Muscle of leg (tissue), 16 donors: Measurements from ENCODE around the gene RAB6A. TPM values are rescaled to one million over a fixed set of nuclear protein-coding genes. Genes with fewer than 3 reads are reported as not detected.

ENCODE experiments used
- DNase-seq: peaks from one replicate; pipeline ENCODE4 v3.0.0; 2013
- H3K27ac ChIP-seq: one replicate; pipeline ENCODE4 v1.5.1; 2013; ENCODE audit warnings: mild to moderate bottlenecking, low read length, control low read depth
- H3K27me3 ChIP-seq: one replicate; pipeline ENCODE4 v1.6.1; 2013; ENCODE audit warnings: low read length; ENCODE audit not compliant: control insufficient read depth, insufficient read depth
- H3K36me3 ChIP-seq: one replicate; pipeline ENCODE4 v1.6.1; 2013; ENCODE audit warnings: low read length; ENCODE audit not compliant: control insufficient read depth, insufficient read depth
- H3K4me1 ChIP-seq: one replicate; pipeline ENCODE4 v1.6.1; 2013; ENCODE audit warnings: low read length; ENCODE audit not compliant: control insufficient read depth, insufficient read depth
- H3K4me3 ChIP-seq: one replicate; pipeline ENCODE4 v1.5.1; 2013; ENCODE audit warnings: low read length, control low read depth
- H3K9me3 ChIP-seq: replicated peaks from 2 replicates; pipeline ENCODE4 v1.6.1; 2013; ENCODE audit warnings: low read depth, low read length; ENCODE audit not compliant: control insufficient read depth
- WGBS: methylation state at CpG from one replicate; pipeline ENCODE4 v1.1.5; 2013; ENCODE audit warnings: missing lambda C conversion rate; ENCODE audit not compliant: insufficient coverage; 5-methylcytosine and 5-hydroxymethylcytosine counted together
- long read RNA-seq, 11 donors: transcript quantifications; one replicate each; lab custom pipeline, GENCODE V29; 2026
- polyA plus RNA-seq, 8 donors: library from polyadenylated mRNA; unstranded; fragments of 120-200 nt; gene quantifications; one replicate each; pipeline versions ENCODE4 v1.2.1 to v1.2.3, GENCODE V29; 2013; ENCODE audit warnings: inconsistent platforms in 1 of 8, low replicate concordance in 1 of 8; ENCODE audit not compliant: insufficient read length in 8 of 8, insufficient read depth in 1 of 8
- total RNA-seq: library from RNA; stranded (reverse); fragments of 120-200 nt; gene quantifications from one replicate; pipeline ENCODE4 v1.2.4, GENCODE V29; 2013

Gene RAB6A
- total RNA-seq (75.3 TPM), polyA plus RNA-seq (100 to 1,000 TPM in 3 of 8 donors, 10 to 100 TPM in 5; 69.3 to 112 (median 95.0) TPM)
- long read RNA-seq, donor 1, transcript RAB6A-201 (8 exons, 3,389 nt), result major isoform, 6 of 16 reads
- long read RNA-seq, donor 1, transcript RAB6A-202 (8 exons, 3,085 nt), result minor isoform, 5 of 16 reads
- long read RNA-seq, donor 1, partial matches to known transcripts, result 5 of 16 reads
- long read RNA-seq, donor 1, other reads (novel, unspliced or antisense), result 0 of 16 reads
- long read RNA-seq, donor 2, partial matches to known transcripts, result 0 of 2 reads
- long read RNA-seq, donor 2, other reads (novel, unspliced or antisense), result 0 of 2 reads
- long read RNA-seq, donor 3, transcript RAB6A-201 (8 exons, 3,389 nt), result major isoform, 15 of 30 reads
- long read RNA-seq, donor 3, transcript RAB6A-202 (8 exons, 3,085 nt), result minor isoform, 8 of 30 reads
- long read RNA-seq, donor 3, partial matches to known transcripts, result 7 of 30 reads
- long read RNA-seq, donor 3, other reads (novel, unspliced or antisense), result 0 of 30 reads
- long read RNA-seq, donor 4, transcript RAB6A-202 (8 exons, 3,085 nt), result minor isoform, 11 of 25 reads
- long read RNA-seq, donor 4, transcript RAB6A-201 (8 exons, 3,389 nt), result major isoform, 14 of 25 reads
- long read RNA-seq, donor 4, partial matches to known transcripts, result 0 of 25 reads
- long read RNA-seq, donor 4, other reads (novel, unspliced or antisense), result 0 of 25 reads
- long read RNA-seq, donor 5, transcript RAB6A-201 (8 exons, 3,389 nt), result major isoform, 20 of 85 reads
- long read RNA-seq, donor 5, transcript RAB6A-202 (8 exons, 3,085 nt), result major isoform, 20 of 85 reads
- long read RNA-seq, donor 5, partial matches to known transcripts, result 44 of 85 reads
- long read RNA-seq, donor 5, other reads (novel, unspliced or antisense), result 0 of 85 reads
- long read RNA-seq, donor 6, transcript RAB6A-201 (8 exons, 3,389 nt), result minor isoform, 14 of 43 reads
- long read RNA-seq, donor 6, transcript RAB6A-202 (8 exons, 3,085 nt), result major isoform, 15 of 43 reads
- long read RNA-seq, donor 6, partial matches to known transcripts, result 12 of 43 reads
- long read RNA-seq, donor 6, other reads (novel, unspliced or antisense), result 0 of 43 reads
- long read RNA-seq, donor 7, transcript RAB6A-202 (8 exons, 3,085 nt), result major isoform, 12 of 42 reads
- long read RNA-seq, donor 7, transcript RAB6A-201 (8 exons, 3,389 nt), result major isoform, 12 of 42 reads
- long read RNA-seq, donor 7, partial matches to known transcripts, result 17 of 42 reads
- long read RNA-seq, donor 7, other reads (novel, unspliced or antisense), result 0 of 42 reads
- long read RNA-seq, donor 8, transcript RAB6A-202 (8 exons, 3,085 nt), result minor isoform, 13 of 30 reads
- long read RNA-seq, donor 8, transcript RAB6A-201 (8 exons, 3,389 nt), result major isoform, 16 of 30 reads
- long read RNA-seq, donor 8, partial matches to known transcripts, result 0 of 30 reads
- long read RNA-seq, donor 8, other reads (novel, unspliced or antisense), result 0 of 30 reads
- long read RNA-seq, donor 9, transcript RAB6A-201 (8 exons, 3,389 nt), result major isoform, 11 of 18 reads
- long read RNA-seq, donor 9, transcript RAB6A-202 (8 exons, 3,085 nt), result minor isoform, 6 of 18 reads
- long read RNA-seq, donor 9, partial matches to known transcripts, result 0 of 18 reads
- long read RNA-seq, donor 9, other reads (novel, unspliced or antisense), result 0 of 18 reads
- long read RNA-seq, donor 10, transcript RAB6A-201 (8 exons, 3,389 nt), result major isoform, 19 of 40 reads
- long read RNA-seq, donor 10, transcript RAB6A-202 (8 exons, 3,085 nt), result minor isoform, 16 of 40 reads
- long read RNA-seq, donor 10, partial matches to known transcripts, result 5 of 40 reads
- long read RNA-seq, donor 10, other reads (novel, unspliced or antisense), result 0 of 40 reads
- long read RNA-seq, donor 11, transcript RAB6A-202 (8 exons, 3,085 nt), result major isoform, 12 of 21 reads
- long read RNA-seq, donor 11, transcript RAB6A-201 (8 exons, 3,389 nt), result minor isoform, 8 of 21 reads
- long read RNA-seq, donor 11, partial matches to known transcripts, result 0 of 21 reads
- long read RNA-seq, donor 11, other reads (novel, unspliced or antisense), result 0 of 21 reads

DNA sequence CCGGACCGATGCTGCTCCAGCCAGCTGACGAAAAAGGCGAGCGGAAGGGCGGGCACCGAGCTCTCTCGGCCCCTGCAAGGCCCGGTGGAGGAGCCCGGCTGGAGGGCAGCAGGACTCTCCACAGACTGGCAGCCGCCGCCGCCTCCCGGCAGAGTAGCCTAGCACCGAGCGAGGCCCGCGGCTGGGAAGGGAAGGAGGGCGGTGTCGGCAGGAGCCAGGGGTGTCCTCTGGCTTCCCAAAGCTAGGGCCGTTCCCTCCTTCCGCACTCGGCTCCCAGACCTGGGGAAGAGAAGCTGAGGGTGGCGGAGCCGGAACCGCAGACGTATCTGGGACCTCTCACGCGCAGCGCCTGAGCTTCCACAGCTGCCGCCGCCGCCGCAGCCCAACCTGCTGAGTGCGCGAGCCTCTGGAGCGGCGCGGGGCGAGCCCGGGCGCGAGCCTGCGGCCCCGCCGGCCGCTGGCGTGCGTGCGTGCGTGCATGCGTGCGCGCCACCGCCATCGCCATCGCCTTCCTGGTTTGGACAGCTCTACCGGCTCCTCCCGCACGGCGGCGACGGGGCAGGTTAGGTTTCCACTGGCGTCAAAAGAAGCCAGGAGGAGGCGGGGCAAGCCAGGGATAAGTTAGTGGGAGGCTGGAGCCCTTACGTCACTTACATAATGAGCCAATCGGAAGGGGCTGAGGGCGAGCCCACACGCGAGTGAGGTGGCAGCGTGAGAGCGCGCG lies at the start of gene RAB6A:
RAB6A (minus strand) TSS at position 396 of the 724 bp plus-strand sequence. CDS start 439 bp downstream, outside the sequence.
- peak within 1 kb of the TSS; percentile 98 for H3K27ac ChIP-seq
- peak; percentile 100 for DNase-seq
- peak within 1 kb of the TSS; percentile 91 for H3K4me3 ChIP-seq
- H3K9me3 ChIP-seq, result no peaks in the 10 kb centered on the region
- H3K36me3 ChIP-seq, result no peaks in the 10 kb centered on the region
- WGBS, result under 1% methylated on average over 72 of the region's 74 CpGs
- peaks cover 2% of the 10 kb centered on the region for H3K27me3 ChIP-seq
- H3K4me1 ChIP-seq, result peaks cover 3% of the 10 kb centered on the region

DNA sequence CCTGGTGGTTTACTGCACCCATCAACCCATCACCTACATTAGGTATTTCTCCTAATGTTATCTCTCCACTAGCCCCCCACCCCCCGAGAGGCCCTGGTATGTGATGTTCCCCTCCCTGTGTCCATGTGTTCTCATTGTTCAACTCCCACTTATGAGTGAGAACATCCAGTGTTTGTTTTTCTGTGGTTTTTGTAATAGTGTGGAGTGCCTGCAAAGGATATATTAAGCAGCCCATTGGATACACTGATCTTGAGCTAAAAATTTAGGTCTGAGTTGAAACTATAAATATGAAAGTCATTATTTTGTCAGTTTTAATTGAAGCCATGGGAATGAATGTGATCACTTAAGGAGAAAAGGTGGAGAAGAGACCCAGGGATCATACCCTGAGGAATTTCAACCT lies 49.8 kb upstream of the RAB6A start:
- DNase-seq, result no peak
- no CpG with 5 or more reads among the region's 1 CpG for whole genome bisulfite sequencing
- no peak overlapping the region for H3K4me3 ChIP-seq
- no peak overlapping the region for H3K27ac ChIP-seq
- no peaks in the 10 kb centered on the region for H3K4me1 ChIP-seq
- H3K36me3 ChIP-seq, result peaks cover 5% of the 10 kb centered on the region
- H3K27me3 ChIP-seq, result no peaks in the 10 kb centered on the region
- no peaks in the 10 kb centered on the region for H3K9me3 ChIP-seq

GRCh38 chr11:73808052-73808451 lies 47.2 kb upstream of the RAB6A start:
- DNase-seq, result no peak

GRCh38 chr11:73804712-73805111 lies 43.8 kb upstream of the RAB6A start:
- no peak overlapping the region for H3K4me3 ChIP-seq
- peaks cover 7% of the 10 kb centered on the region for H3K36me3 ChIP-seq
- H3K9me3 ChIP-seq, result no peaks in the 10 kb centered on the region
- H3K27ac ChIP-seq, result no peak overlapping the region
- no peaks in the 10 kb centered on the region for H3K27me3 ChIP-seq
- DNase-seq, result no peak
- no peaks in the 10 kb centered on the region for H3K4me1 ChIP-seq

More at GRCh38 chr11:73808052-73808451, 47.2 kb upstream of the RAB6A start:
- H3K4me1 ChIP-seq, result no peaks in the 10 kb centered on the region
- no peak overlapping the region for H3K27ac ChIP-seq
- H3K27me3 ChIP-seq, result no peaks in the 10 kb centered on the region
- no CpG with 5 or more reads among the region's 1 CpG for WGBS
- no peaks in the 10 kb centered on the region for H3K9me3 ChIP-seq
- peaks cover 7% of the 10 kb centered on the region for H3K36me3 ChIP-seq
- H3K4me3 ChIP-seq, result no peak overlapping the region

DNA sequence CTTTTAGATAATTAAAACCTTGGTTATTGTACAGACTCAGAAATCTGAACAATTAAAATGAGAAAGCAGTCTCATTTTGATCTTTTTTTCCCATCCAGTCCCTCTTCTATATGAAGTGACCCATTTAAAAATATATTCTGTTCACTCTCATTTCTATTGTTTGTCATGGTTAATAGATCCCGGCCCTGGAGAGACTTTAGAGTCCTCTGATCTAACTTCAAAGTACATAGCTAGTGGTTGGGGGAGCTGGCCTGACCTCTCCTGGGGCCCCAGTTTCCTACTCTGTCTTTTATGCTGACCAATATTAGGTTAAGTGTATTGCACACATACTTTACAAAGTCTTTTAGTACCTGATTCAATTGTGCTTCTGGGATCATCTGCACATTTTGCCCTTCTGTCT lies 40.3 kb upstream of the RAB6A start:
- no peak overlapping the region for H3K27ac ChIP-seq
- peaks cover 5% of the 10 kb centered on the region for H3K36me3 ChIP-seq
- H3K4me1 ChIP-seq, result peaks cover 10% of the 10 kb centered on the region
- H3K4me3 ChIP-seq, result no peak overlapping the region
- no CpG with 5 or more reads among the region's 1 CpG for WGBS
- no peaks in the 10 kb centered on the region for H3K9me3 ChIP-seq
- no peak for DNase-seq
- H3K27me3 ChIP-seq, result no peaks in the 10 kb centered on the region

DNA sequence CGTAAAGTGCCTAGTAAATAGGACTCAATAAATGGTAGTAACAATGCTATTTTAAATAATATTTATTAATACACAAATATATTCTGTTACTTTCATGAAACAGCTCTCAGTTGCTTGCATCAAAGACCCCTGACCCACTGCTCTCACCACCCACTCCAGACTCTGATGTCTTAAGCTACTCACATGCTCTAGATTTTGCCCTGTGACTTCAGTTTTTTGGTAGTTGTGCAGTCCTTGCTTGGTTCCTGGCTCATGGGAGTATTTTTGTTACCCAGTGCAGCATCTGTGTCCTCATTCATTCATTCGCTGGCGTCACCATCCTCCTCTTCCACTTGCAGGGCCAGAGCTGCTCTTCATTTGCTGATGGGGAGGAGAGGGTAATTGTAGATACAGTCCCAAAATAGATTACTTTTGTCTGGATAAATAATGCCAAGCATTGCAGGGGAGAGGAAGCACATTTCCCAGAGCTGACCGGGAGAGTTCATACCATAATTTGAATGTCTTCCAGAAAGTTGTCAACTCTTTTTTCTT lies 39.5 kb upstream of the RAB6A start:
- DNase-seq, result no peak
- Histone ChIP-seq H3K27me3 (no peaks in the 10 kb centered on the region), H3K4me3 (no peak overlapping the region), H3K27ac (no peak overlapping the region), H3K36me3 (peaks cover 7% of the 10 kb centered on the region), H3K9me3 (no peaks in the 10 kb centered on the region), H3K4me1 (peaks cover 10% of the 10 kb centered on the region)
- no CpG with 5 or more reads among the region's 4 CpGs for WGBS

DNA sequence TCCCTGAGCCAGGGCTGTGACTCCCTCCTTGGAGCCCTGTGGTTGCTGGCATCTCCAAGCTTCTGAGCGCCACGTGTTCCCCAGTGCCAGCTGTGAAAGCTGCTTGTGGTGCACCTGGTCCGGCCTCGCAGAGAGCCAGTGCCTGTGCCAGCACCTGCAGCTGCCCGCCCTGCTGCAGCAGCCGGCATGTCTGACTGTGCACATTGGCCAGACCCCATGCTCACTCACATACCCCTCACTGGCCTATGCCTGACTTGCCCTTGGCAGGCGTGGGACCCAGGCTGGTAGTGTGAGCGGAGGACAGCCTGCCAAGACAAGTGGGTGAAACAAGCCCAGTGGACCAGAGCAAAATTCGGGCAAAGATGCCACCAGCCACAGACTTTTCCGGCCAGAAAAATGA lies 36.6 kb upstream of the RAB6A start:
- Histone ChIP-seq H3K27ac (peak overlapping the region; percentile 67), H3K9me3 (no peaks in the 10 kb centered on the region), H3K36me3 (peaks cover 7% of the 10 kb centered on the region), H3K27me3 (no peaks in the 10 kb centered on the region), H3K4me1 (peaks cover 10% of the 10 kb centered on the region), H3K4me3 (no peak overlapping the region)
- WGBS, result 81% methylated on average over 8 of the region's 10 CpGs
- DNase-seq, result peak; percentile 78

DNA sequence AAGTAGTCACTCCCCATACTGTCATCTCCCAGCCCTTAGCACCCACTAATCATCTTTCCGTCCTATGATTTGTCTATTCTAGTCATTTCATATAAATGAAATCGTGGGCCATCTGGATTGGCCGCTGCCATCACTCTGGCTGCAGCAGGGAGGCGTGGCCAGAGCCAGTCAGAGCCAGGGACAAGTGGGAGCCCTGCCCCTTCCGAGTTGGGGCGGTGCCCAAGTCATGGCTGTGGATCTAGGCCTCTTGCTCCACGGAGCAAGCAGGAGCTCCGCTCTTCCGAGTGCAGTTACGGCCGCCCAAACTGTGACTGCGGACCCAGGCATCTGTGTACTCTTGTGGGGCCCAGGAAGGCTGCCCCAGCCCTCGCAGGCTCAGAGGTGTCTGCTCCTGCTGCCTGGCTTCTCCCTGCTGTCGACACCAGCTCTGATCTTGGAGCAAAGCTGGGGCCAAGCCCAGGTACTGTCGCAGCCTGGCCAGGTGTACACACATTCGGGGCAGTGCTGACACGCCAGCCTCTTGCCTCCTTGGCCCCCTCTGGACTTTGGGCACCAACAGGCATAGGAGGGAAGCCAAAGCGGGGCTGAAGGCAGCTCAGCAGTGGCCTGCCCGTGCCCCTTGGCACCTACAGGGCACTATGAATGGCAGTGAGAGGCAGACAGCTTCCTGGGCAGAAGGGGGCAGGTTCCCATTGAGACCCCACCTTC lies 35.2 kb upstream of the RAB6A start:
- H3K27ac ChIP-seq, result no peak overlapping the region

More for the DNA sequence above, 35.2 kb upstream of the RAB6A start:
- Histone ChIP-seq H3K27me3 (no peaks in the 10 kb centered on the region), H3K4me1 (peaks cover 10% of the 10 kb centered on the region), H3K36me3 (peaks cover 10% of the 10 kb centered on the region), H3K4me3 (no peak overlapping the region), H3K9me3 (no peaks in the 10 kb centered on the region)
- peak; percentile 25 for DNase-seq
- 83% methylated on average over 18 of the region's 19 CpGs for WGBS
